NOMO-1 (cell line): ENCODE measurements around the gene HSFX1.

Experiments
- DNase-seq, 2 experiments: peaks; one replicate each; lab custom pipeline; 2025; ENCODE audit not compliant: unreplicated experiment in 2 of 2; lab: John Stamatoyannopoulos, UW

Gene HSFX1

DNA sequence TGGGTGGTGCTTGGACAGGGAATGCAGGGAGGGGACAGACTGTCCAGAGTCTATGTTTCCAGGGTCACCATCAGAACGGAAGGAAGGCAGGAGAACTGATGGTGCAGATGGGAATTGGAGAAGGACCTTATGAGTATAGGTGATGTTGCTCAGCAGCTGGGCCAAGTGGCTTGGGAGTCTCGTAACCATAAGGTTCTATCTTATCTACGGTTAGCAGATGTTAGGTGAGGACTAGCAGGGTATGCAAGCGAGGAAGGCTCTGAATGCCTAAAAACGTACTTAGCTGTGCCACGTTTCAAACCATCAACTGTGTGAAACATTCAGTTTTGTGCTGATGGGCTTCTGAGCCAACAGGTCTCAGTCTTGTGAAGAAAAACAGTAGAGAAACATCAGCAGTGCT is 30.2 kb downstream of the HSFX1 start:
- DNase-seq: no peak

DNA sequence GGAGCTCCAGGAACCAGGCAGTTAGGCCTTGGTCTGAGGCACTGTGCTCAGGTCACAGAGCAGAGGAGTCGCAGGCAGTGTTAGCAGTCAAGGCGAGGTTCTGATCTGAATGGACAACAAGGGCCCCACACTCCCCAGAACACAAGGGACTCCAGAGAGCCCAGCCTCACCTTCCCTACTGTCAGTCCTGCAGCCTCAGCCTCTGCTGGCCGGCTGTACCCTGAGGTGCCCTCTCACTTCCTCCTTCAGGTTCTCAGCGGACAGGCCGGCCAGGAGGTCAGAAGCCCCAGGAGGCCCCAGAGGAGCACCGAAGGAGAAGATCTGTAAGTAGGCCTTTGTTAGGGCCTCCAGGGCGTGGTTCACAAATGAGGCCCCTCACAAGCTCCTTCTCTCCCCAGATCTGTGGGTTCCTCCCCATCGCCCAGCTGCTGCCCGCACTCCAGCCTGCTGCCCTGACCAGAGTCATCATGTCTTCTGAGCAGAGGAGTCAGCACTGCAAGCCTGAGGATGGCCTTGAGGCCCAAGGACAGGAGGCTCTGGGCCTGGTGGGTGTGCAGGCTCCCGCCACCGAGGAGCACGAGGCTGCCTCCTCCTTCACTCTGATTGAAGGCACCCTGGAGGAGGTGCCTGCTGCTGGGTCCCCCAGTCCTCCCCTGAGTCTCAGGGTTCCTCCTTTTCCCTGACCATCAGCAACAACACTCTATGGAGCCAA is 34.0 kb downstream of the HSFX1 start:
- DNase-seq: no peak

DNA sequence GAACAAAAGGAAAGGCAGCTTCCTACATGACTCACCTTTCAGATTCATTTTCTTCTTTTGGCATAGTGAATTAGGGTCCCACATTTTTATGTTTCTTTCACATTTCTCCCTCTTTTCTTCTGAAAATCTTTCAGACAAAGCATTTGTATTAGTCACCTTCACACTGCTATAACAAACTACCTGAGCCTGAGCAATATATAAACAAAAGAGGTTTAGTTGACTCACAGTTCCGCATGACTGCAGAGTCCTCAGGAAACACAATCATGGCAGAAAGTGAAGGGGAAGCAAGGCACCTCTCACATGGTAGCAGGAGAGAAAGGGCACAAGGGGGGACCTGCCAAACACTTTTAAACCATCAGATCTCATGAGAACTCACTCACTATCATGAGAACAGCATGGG is 44.8 kb downstream of the HSFX1 start:
- no peak for DNase-seq

DNA sequence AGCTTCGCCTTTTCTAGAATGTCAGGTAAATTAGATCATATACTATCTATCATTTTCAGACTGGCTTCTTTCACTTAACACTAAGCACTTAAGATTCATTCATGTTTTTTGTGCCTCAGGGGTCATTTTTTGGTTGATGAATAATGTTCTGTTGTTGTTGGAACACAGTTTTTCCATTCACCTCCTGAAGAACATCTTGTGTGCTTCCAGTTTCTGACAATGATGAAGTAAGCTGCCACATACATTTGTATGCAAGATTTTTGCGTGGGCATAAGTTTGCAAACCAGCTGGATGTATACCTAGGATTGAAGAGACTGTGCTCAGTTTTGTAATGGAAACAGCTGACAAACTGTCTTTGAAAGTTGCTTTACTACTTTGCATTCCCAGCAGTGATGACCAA is 45.5 kb downstream of the HSFX1 start:
- no peak for DNase-seq

DNA sequence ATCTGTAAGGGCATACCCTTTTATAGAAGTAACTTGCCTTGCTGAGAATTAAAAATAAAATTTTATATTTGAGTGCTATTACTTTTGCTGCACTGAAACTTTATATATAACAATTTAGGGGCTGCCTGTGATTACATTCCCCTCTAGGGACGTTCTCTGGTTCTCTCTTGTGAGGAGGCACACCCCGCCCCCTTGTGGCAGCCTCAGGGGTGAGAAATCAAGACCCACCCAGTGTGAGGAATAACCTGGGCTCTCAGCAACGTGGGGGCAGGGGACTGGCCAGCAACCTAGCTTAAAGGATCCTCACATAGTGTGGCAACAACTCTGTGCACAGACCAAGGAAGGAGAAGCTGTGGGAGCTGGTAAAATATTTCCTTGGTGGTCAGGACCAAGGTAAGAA is 51.6 kb downstream of the HSFX1 start:
- DNase-seq: no peak
